Retinal pigment epithelial cell (primary cell): Measurements from ENCODE around the gene C11orf24.

Experiments used
- DNase-seq: peaks from one replicate; pipeline ENCODE4 v3.0.0-alpha.2; 2010; ENCODE audit warnings: low read depth
- H3K4me3 ChIP-seq: 2 replicates; pipeline ENCODE4 v1.5.1; 2011; ENCODE audit warnings: mild to moderate bottlenecking, low read length, control low read depth, moderate library complexity
- CTCF ChIP-seq: conservative IDR thresholded peaks from 2 replicates; pipeline ENCODE4 v1.5.1; 2011; ENCODE audit warnings: low read depth, low read length, control low read depth, inconsistent platforms

The C11orf24 gene

GRCh38 chr11:68297812-68298658 lies 26.3 kb upstream of the C11orf24 start:
- DNase-seq, result no peak
- H3K4me3 ChIP-seq, result no peak overlapping the region
- TF ChIP-seq CTCF, result peak; percentile 95

GRCh38 chr11:68297494-68297811 lies 25.7 kb upstream of the C11orf24 start:
- DNase-seq, result no peak
- TF ChIP-seq CTCF, result no peak
- no peak overlapping the region for H3K4me3 ChIP-seq

GRCh38 chr11:68297052-68297378 lies 25.2 kb upstream of the C11orf24 start:
- no peak for DNase-seq
- TF ChIP-seq CTCF, result no peak

GRCh38 chr11:68296344-68297051 lies 24.7 kb upstream of the C11orf24 start:
- DNase-seq, result no peak
- no peak overlapping the region for H3K4me3 ChIP-seq
- TF ChIP-seq CTCF, result no peak

More at GRCh38 chr11:68297052-68297378, 25.2 kb upstream of the C11orf24 start:
- no peak overlapping the region for H3K4me3 ChIP-seq

GRCh38 chr11:68295940-68296339 lies 24.2 kb upstream of the C11orf24 start:
- DNase-seq, result no peak
- no peak for TF ChIP-seq CTCF
- no peak overlapping the region for H3K4me3 ChIP-seq

- no peak for DNase-seq
- H3K4me3 ChIP-seq, result no peak overlapping the region
- no peak for TF ChIP-seq CTCF
Observed at GRCh38 chr11:68295271-68295670, 23.5 kb upstream of the C11orf24 start.

- DNase-seq, result no peak
- no peak for TF ChIP-seq CTCF
- H3K4me3 ChIP-seq, result no peak overlapping the region
Observed at GRCh38 chr11:68293708-68294107, 21.9 kb upstream of the C11orf24 start.
